ENCODE data around the gene MGAT4B.

The MGAT4B gene

GRCh38 chr5:179825655-179826182 lies 19.1 kb upstream of the MGAT4B start:
- ATAC-seq: no peak

DNA sequence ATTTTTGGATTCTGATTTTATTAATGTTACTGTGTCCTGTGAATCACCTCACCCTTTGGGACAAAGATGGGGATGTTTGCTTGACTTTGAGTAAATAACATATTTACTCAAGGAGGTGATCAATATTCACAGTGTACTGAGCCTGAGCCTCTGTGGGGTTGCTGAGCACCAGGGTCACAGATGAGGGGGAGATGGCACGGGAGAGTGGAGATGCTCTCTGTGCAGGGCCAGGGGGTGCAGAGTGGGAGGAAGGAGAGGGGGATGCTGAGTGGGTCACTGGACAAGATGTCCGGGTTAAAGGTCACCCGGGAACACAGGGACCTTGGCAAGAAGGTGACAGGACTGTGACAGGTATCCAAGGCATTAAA lies 18.1 kb upstream of the MGAT4B start:
- ATAC-seq: no peak

DNA sequence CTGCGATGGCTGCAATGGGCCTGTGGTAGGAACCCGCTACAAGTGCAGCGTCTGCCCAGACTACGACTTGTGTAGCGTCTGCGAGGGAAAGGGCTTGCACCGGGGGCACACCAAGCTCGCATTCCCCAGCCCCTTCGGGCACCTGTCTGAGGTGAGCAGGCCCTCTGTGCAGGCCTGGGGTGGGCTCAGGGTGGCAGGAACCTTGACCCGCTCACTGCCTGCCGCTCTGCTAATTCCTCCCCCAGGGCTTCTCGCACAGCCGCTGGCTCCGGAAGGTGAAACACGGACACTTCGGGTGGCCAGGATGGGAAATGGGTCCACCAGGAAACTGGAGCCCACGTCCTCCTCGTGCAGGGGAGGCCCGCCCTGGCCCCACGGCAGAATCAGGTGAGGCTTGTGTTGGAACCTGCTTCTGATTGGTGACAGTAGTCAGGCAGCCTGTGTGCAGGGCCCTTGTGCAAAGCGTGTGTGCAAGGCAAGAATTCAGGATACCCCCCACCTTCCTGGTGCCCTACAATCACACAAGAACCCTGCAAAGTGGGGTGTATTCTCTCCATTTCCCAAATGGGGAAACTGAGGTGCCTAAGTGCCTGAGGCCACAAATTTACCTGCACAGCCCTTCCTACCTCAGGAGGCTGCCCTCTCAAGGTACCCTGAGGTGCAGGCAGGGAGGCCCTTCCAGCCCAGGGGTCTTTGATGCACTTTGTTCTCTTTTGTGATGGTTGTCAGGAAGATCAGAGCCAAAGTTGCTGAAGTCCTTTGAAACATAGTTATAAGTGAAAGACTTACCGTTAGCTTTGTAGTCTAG lies 17.5 kb upstream of the MGAT4B start:
- no peak for ATAC-seq

GRCh38 chr5:179822444-179822990 lies 15.9 kb upstream of the MGAT4B start:
- ATAC-seq: no peak

- no peak for ATAC-seq
These were observed 15.4 kb upstream of the MGAT4B start for GRCh38 chr5:179822059-179822432.

DNA sequence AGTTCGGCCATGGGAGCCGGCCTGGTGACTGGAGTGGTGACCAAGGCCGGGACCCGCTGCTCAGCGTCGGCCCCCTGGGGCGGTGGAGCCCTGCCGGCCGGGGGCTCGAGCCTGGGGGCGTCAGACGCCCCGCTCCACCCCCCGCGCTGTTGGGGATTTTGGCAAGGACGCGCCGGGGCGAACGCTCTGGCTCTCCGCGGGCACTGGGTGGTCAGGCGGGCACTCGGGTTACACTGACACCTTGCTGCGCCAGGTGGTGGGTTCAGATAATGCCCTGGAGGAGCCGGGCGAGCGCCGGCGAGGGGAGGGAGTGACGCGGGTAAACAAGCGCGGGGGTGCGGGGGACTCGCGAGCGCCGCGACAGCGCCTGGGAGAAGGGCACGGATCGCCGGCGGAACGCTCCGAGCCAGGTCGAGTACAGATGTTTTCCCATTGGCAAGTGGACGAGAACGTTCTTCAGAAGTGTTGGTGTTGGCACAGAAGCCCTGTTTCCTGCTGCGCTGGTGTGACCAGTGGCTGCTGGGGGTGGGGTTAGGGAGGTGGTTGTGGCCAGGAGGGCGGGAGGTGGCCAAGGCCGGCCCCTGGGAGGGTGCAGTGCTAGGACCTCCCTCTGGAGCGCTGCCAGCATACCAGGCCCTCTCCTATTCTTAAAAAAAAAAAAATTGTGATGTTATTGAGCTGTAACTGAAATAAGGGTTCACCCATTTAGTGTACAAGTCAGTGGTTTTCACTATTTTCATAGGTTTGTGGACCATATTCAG lies 14.8 kb upstream of the MGAT4B start:
- peak; percentile 63 to 69 for ATAC-seq

- ATAC-seq: peak; percentile 51
These were observed 14.0 kb upstream of the MGAT4B start, which contains the start of gene SQSTM1 for GRCh38 chr5:179820483-179821297. SQSTM1 (plus strand) TSS chr5:179820905; CDS start chr5:179820937, 32 bp downstream.

- no peak for ATAC-seq
These were observed 13.4 kb upstream of the MGAT4B start for GRCh38 chr5:179820127-179820482.

DNA sequence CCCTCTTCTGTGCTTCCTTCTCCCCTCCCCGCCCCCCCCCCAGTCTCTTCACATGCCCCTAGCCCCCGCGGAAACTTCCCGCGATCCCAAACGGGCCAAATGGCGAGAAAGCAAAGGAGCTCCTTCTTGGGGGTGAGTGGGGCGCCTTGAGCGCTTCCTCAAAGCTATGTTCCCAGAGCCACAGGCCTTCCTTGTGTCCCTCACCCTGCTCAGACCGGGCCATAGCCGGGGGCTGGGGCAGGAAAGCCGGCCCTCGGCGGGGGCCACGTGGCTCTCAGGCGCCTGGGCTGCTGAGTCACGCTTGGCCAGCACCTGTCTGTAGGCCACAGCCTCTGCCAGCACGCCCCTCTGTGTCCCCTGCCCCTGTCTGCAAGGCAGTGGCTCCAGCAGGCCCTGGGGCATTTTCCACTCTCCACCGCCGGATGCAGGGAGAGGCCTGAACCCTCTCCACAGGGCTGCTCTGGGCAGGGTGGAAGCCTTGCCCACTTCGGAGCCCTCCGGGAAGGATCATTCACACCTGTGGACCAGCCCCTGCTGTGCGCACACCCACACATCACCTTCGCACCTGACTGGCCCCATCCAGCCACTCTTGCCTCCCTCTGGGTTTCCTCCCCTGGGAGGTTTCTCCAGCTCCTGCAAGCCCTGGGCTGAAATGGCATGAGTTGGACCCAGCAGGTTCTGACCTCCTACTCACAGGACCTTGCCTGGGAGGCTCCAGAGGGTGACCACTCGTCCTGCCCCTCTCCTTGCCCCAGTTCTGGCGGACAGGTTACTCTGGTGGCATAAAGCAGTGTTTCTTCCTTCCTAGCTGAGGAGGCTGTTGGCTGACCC lies 12.8 kb upstream of the MGAT4B start:
- ATAC-seq: peak; percentile 22 to 29

- peak; percentile 65 to 67 for ATAC-seq
These were observed 12.2 kb upstream of the MGAT4B start for GRCh38 chr5:179818746-179819295.

GRCh38 chr5:179817890-179818745 lies 11.5 kb upstream of the MGAT4B start:
- no peak for ATAC-seq

GRCh38 chr5:179817470-179817840 lies 10.8 kb upstream of the MGAT4B start:
- no peak for ATAC-seq

DNA sequence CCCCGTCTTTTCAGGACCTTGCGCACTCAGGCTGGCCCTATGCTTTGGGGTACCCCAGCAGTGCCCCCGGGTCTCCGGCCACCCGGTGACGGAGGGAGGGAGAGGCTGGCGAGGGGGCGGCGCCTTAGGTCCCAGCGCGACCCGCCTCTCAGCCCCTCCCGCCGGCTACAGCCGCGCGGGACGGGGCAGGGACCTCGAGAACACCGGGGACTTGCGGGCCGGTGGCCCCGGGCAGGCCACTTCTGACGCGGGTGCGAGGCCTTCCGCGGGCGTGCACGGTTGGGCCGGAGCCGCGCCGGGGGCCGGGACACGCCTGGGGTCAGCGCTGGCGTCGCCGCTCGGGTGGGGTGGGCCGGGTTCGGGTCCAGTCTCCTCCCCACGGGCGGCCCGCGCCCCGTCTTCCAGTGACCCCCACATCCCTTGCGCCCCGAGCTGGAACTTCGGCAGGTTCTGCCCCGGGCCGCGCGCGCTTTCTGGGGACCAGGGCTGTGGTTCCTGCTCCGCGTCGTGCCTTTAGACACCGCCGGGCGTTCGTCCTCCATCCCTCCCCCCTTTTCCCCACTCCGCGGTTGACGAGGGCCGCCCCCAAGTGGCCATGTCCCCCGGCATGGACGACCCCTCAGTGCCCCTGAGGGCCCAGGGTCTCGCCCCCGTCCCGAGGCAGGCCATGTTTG lies 10.3 kb upstream of the MGAT4B start:
- no peak for ATAC-seq

GRCh38 chr5:179816401-179816795 lies 9.7 kb upstream of the MGAT4B start:
- no peak for ATAC-seq

DNA sequence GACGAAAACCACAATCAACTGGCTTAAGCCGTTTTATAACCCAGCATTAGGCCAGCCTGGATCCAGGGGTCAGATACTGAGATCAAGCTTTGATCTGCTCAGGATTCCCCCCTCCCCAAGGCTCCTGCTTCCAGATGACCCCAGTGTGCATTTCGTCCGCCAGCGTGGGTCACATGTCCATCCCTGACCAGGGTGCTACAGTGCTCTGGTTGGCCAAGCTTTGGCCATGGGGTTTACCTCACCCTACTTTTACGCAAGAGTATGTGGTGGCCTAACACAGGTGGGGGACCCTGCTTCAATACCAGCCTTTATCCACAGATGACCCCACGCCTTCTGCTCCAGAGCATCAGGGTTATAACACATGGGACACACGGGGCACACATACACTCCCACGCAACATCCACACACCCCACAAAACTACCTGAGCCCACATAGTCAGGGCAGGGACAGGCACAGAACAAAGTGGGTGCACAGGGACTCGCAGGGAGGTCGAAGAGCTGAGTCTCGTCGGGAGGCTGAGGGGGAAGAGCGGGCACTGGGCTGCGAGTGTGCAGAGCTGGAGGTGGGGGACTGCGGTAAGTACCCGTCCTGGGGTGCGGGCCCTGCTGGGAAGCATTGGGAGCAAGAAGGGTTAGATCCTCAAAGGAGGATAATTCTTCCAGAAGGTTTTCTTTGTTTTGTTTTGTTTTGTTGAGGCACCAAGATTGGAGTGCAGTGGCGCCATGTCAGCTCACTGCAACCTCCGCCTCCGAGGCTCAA lies 9.0 kb upstream of the MGAT4B start:
- no peak for ATAC-seq

DNA sequence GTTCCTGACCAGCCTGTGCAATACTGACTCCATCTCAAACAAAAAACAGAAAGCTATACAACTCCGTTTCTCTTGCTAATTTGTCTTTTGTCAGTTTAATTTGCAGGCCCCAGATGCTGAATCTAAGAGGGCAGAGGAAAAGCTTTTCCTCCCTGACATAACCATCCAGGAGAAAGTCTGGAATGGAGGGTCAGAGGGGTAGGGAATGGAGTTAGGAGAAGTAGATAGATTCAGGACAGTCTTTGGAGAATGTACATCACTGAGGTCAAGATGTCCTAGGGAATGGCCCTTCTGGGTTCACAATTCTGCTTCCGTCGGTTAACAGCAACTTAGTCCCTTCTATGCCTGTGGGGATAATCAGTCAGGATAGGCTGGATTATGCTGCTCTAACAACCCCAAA lies 7.4 kb upstream of the MGAT4B start:
- no peak for ATAC-seq

DNA sequence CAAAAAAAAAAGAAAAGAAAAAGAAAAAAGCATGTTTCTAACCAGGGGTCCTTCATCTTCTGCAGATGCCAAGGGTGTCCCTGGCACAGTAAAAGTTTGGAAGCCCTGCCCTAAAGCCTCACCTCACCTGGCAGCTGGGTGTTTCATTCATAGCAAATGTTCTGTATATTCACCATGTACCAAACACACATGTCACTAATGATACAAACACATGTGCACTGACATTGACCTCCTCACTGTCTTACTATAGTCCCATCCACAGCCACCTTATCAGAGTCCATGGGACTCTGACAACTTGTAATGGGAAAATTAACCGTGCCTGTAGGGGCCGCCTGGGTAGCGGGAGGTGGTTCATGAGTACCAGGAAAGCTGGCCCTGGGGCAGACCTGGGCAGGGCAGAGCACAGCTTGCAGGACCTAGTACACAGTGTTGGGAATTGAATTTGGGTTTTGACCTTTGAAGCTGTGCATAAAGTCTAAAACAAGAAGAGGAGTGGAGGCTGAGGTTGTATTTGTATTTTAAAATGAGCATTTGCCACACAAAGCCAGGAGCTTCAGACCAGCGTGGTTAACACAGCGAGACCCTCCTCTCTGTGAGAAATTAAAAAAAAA lies 6.4 kb upstream of the MGAT4B start:
- ATAC-seq: no peak

DNA sequence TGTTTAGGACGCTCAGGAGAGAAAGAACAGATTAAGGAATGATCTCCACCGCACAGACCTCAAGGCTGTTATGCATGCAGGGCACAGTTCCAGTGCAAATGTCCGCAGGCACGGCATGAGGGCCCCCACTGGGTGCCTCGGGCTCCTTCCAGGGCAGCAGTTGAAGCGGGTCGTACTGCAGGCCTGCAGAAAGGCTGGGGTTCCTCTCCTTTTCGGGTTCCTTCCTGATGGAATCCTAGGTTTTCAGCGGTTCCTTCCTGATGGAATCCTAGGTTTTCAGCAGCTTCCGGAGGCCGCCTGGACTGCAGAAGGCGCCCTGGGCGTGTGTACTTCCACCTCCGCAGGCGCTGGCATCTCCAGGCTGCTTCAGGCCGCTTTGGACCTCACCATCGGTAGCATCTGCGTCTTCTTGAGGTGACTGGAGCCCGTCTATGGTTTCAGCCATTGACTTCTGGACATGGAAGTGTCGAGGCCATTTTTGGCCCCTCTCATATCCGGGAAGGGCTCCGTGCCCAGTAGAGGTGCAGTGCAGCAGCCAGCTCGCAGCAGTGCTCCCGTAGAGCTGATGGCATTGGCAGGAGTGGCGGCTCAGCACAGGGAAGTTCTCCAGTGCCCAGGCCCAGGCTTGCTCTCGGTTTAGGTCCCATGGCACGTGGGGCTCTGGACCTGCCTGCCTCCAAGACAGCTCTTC lies 5.6 kb upstream of the MGAT4B start:
- no peak for ATAC-seq
